Glomerular visceral epithelial cell (primary cell): ENCODE results near the gene BANP.
"Not testable (repeated sequence)": the region's sequence is repeated elsewhere in the genome, so short reads cannot be mapped to it uniquely, and the experiment has no call there.

Experiments used
- DNase-seq: peaks from one replicate; pipeline ENCODE4 v3.0.0-alpha.2; 2016; ENCODE audit errors: extremely low spot score

The BANP gene

DNA sequence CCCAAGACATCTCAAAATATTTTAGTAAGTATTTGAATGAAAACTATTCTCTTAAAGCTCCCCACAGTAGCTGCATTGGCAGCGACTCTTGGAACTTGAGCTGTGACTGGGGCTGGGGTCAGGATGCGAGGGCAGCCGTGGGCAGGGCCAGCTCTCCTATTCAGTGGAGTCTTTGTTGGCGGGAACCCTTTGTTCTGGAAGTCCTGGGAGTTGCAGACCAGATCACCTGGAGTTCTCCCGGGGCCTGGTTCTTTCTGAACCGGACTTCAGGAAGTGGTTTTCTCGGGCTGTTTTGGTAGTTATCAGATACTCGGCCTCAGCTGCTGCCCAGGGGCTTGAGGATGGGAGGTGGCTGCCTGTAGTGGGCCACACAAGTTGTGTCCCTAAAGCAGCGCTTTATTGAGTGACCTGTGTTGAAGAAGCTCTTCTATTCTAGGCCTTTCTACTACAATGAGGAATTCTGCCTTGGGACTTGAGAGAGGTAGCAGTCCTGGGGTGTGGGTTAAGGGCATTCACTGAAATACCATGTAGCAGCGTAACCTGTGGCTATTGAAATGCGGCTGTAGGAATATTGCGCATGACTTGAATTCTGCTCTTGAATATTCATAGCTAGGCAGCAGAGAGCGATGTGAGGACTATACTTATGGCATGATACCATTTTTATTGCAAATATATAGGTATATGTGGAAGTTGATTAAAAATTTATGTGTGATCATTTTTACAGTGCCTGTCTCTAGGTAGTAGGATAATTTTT lies 77.1 kb downstream of the BANP start:
- DNase-seq: not testable (repeated sequence)

DNA sequence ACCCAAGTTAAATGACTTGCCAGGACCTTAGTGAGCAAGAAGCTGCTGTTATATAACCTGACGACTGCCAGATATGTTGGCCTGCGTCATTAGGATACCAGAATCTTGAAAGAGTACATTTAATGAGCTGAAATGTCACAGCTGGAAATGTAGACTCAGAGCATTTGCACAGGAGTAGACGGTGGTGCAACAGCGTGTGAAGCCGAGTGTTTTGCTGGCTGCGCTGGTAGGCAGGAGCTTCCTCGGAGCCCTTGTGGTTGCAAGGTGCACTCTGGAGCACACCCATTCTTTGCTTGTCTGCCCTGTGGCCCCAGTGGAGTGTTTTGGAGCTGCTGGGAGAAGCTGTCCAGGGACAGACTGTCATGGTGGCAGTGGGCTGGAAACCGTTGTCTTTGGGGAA lies 79.3 kb downstream of the BANP start:
- DNase-seq: no peak

GRCh38 chr16:88030961-88031360 lies 79.7 kb downstream of the BANP start:
- not testable (repeated sequence) for DNase-seq

DNA sequence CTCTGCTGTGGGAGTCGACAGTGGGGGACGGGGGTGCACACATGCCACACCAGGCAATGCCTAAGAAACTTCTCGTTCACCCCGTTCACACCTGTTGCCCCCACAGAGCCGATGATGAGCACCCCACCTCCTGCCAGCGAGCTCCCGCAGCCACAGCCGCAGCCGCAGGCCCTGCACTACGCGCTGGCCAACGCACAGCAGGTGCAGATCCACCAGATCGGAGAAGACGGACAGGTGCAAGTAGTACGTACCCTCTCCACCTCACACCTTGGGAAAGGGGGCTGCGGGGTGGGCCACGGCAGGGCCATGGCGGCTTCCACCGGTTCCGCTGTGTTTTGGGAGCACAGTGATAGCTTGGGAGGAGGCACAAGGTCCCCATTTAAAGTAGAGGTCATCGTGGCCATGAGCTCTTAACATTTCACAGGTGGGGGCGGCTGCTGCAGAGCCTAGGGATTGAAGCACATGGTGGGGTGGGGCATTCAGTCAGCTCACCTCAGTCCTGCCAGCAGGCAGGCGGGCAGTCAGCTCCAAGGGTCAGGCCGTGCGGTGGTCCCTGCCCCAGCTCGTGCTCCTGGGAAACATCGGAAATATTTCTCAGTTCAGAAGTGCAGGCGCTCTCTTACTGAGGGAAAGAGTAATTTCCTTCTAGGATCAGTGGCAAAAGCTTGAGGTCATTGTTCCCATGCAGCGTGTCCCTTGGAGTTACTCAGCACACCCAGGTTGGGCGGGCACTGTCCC lies 81.9 kb downstream of the BANP start:
- DNase-seq: not testable (repeated sequence)

- DNase-seq: no peak
Measured at GRCh38 chr16:88034770-88035169, 83.5 kb downstream of the BANP start.

- DNase-seq: no peak
Measured at GRCh38 chr16:88035292-88035691, 84.1 kb downstream of the BANP start.

- DNase-seq: not testable (repeated sequence)
Measured at GRCh38 chr16:88035884-88036639, 84.8 kb downstream of the BANP start.

- not testable (repeated sequence) for DNase-seq
Measured at GRCh38 chr16:88036640-88036996, 85.4 kb downstream of the BANP start.

- DNase-seq: not testable (repeated sequence)
Measured at GRCh38 chr16:88037359-88037758, 86.1 kb downstream of the BANP start.

DNA sequence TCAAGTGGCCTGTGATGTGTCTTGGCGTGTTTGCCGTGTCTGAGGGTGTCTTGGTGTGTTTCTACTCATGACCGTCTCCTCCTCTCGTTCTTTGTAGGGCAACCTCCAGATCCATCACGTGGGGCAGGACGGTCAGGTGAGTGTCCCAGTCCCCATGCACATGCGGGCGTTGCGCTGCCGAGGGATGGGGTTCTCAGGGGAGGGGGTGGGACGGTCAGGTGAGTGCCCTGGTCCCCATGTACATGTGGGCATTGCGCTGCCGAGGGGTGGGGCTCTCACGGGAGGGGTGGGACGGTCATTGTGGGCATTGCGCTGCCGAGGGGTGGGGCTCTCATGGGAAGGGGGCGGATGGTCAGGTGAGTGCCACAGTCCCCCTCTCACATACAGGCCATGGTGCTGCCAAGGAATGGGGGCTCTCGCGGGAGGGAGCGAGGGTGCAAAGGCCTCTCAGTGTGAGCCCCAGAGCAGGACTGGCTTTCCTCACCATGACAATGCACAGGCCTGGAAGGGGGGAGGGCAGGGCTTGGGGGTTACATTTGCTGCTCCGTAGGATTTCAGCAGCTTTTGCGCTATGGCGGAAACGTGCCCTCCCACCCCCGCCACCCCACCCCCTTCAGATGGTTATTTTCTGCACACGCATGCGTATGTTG lies 86.8 kb downstream of the BANP start:
- DNase-seq: not testable (repeated sequence)

GRCh38 chr16:88038526-88038908 lies 87.3 kb downstream of the BANP start:
- DNase-seq: not testable (repeated sequence)

DNA sequence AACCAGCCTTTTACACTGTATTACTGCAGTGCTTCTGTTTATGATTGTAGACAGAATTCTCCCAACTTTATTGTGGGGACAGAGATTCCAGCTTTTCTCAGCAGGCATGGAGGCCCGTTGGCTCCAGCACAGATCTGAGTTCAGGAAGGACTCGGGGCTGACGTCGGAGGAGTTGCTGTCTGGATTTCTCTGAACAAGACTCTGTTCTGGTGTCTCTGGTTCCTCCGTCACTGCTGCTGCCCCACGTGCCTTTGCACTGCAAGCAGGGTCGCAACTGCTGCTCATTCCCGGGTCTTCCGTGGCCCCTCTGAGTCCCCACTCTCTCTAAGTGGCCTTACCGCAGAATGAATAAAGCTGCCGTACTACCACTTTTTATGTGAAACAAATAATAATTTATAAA lies 88.4 kb downstream of the BANP start:
- no peak for DNase-seq

- not testable (repeated sequence) for DNase-seq
Measured at GRCh38 chr16:88040196-88040876, 89.1 kb downstream of the BANP start.

DNA sequence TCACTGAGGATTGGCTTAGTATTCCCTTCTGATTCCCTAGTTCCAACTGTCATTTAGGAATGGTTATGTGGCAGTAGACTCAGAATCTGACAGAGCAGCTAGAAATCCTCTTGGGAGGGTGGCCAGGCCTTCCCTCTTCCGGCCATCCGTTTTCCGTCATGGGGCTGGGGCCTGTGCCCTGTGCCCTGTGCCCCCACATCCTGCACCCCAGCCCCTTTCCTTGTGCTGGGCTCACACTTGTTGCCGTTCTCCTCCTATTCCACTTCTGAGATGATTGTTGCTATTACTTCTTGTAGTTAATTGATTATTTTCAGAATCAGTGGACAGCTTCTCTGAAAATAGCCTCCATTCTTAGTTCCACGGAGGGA lies 89.6 kb downstream of the BANP start:
- DNase-seq: not testable (repeated sequence)

DNA sequence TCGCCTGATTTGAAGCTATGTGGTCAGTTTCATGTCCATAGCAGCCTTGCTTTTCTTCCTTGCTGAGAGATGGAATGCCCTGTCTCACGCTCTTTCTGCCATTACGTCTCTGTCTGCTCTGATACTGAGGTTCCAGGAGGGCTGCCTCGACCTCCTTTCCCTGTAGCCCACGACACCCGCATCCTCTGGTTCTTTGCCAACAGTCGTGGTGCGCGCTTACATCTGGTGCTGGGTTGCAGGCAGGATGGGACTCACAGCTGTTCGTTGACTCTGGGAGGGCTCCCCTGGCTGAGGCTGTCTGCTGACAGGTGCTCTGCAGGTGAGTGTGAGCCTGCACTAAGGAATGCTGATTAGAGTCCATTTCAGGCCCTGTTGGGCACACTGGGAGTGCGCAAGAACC lies 90.3 kb downstream of the BANP start:
- DNase-seq: not testable (repeated sequence)

- not testable (repeated sequence) for DNase-seq
Measured at GRCh38 chr16:88041986-88042562, 90.8 kb downstream of the BANP start.

GRCh38 chr16:88043208-88043910 lies 92.1 kb downstream of the BANP start:
- not testable (repeated sequence) for DNase-seq

- not testable (repeated sequence) for DNase-seq
Measured at GRCh38 chr16:88044121-88044581, 92.9 kb downstream of the BANP start.

GRCh38 chr16:88045361-88045760 lies 94.1 kb downstream of the BANP start:
- DNase-seq: not testable (repeated sequence)

GRCh38 chr16:88045820-88046303 lies 94.6 kb downstream of the BANP start:
- DNase-seq: no peak
